ENCODE results near the gene TAS1R3.
A peak's percentile ranks its signal among the peaks of the same experiment; 100 is the strongest.

TAS1R3 gene

DNA sequence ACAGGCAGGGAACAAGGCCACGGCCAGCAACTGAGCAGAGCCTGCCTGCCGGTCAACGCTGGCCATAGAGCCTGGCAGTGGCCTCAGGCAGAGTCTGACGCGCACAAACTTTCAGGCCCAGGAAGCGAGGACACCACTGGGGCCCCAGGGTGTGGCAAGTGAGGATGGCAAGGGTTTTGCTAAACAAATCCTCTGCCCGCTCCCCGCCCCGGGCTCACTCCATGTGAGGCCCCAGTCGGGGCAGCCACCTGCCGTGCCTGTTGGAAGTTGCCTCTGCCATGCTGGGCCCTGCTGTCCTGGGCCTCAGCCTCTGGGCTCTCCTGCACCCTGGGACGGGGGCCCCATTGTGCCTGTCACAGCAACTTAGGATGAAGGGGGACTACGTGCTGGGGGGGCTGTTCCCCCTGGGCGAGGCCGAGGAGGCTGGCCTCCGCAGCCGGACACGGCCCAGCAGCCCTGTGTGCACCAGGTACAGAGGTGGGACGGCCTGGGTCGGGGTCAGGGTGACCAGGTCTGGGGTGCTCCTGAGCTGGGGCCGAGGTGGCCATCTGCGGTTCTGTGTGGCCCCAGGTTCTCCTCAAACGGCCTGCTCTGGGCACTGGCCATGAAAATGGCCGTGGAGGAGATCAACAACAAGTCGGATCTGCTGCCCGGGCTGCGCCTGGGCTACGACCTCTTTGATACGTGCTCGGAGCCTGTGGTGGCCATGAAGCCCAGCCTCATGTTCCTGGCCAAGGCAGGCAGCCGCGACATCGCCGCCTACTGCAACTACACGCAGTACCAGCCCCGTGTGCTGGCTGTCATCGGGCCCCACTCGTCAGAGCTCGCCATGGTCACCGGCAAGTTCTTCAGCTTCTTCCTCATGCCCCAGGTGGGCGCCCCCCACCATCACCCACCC, at the start of gene TAS1R3:
TAS1R3 (plus strand) TSS at position 213 of the 898 bp plus-strand sequence; CDS start at position 279, 66 bp downstream.
- TF ChIP-seq ZBTB7A (IDR thresholded peaks at IDR 0.05; ENCODE audit: low read depth) (no peak), NFIC (IDR thresholded peaks at IDR 0.05) (no peak), RAD21 (IDR thresholded peaks at IDR 0.05; ENCODE audit: low read depth) (no peak), EGR1 (IDR thresholded peaks at IDR 0.05) (no peak), FOXM1 (IDR thresholded peaks at IDR 0.05; ENCODE audit: borderline replicate concordance, low read depth) (no peak), CREB1 (IDR thresholded peaks at IDR 0.05; ENCODE audit: low read depth) (no peak), CEBPB (IDR thresholded peaks at IDR 0.05) (no peak), YY1 (IDR thresholded peaks at IDR 0.05; ENCODE audit: low read depth) (no peak), TAF1 (IDR thresholded peaks at IDR 0.05; ENCODE audit: low read depth) (no peak), TCF12 (IDR thresholded peaks at IDR 0.05; ENCODE audit: low read depth) (no peak), REST (IDR thresholded peaks at IDR 0.05; ENCODE audit: low read depth) (no peak)
- TF ChIP-seq, protein P1, sequence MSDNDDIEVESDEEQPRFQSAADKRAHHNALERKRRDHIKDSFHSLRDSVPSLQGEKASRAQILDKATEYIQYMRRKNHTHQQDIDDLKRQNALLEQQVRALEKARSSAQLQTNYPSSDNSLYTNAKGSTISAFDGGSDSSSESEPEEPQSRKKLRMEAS (IDR thresholded peaks at IDR 0.05): no peak
- TF ChIP-seq, protein P2, sequence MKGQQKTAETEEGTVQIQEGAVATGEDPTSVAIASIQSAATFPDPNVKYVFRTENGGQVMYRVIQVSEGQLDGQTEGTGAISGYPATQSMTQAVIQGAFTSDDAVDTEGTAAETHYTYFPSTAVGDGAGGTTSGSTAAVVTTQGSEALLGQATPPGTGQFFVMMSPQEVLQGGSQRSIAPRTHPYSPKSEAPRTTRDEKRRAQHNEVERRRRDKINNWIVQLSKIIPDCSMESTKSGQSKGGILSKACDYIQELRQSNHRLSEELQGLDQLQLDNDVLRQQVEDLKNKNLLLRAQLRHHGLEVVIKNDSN (IDR thresholded peaks at IDR 0.05): no peak

DNA sequence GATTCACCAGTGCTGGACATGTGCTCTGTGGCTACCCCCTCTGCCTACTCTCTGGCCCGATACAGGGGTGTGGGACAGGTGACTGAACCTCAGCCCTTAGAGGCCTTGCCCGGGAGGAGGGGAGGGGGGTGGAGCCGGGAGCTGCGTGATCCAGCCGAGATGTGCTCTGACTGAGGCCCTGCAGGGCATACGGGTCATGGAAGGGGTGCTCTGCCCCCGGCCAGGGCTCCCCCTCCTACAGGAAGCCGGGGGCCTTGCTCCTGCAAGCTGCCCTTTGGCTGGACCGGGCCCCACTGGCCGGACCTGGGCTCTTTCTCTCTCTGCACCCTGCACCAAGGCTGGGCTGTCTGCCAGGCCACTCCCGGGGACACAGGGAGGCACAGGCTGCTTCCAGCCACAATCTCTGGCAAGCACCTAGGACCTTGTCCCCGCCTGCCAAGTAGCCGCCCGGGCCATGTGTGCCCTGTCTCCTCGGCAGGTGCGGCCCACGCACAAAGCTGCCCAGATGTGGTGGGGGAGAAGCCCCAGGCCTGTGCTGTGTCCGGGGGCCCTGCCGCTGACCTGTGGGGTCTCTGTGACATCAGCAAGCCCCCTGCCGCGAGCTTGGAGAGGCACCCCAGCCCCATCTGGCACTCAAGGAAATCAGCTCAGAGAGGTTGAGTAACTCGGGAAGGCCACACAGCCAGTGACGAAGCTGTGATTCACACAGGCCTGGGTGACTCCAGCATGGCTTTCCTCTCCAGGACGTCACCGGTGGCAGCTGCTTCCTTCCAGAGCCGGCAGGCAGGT, 49.4 kb upstream of the TAS1R3 start:
- no peak for TF ChIP-seq RAD21 (IDR thresholded peaks at IDR 0.05; ENCODE audit: low read depth)
- TF ChIP-seq TAF1 (IDR thresholded peaks at IDR 0.05; ENCODE audit: low read depth): no peak
- no peak for TF ChIP-seq EP300 (IDR thresholded peaks at IDR 0.05; ENCODE audit: borderline replicate concordance)
- TF ChIP-seq REST (IDR thresholded peaks at IDR 0.05; ENCODE audit: low read depth): no peak
- TF ChIP-seq NFIC (IDR thresholded peaks at IDR 0.05): peak; percentile 68
- TF ChIP-seq ZBTB7A (IDR thresholded peaks at IDR 0.05; ENCODE audit: low read depth): peak; percentile 37; the same call in 1 of the 2 replicates
- no peak for TF ChIP-seq YY1 (IDR thresholded peaks at IDR 0.05; ENCODE audit: low read depth)
- TF ChIP-seq, protein P2 (IDR thresholded peaks at IDR 0.05): no peak
- TF ChIP-seq, protein P1 (IDR thresholded peaks at IDR 0.05): no peak
- no peak for TF ChIP-seq CEBPB (IDR thresholded peaks at IDR 0.05)
- no peak for TF ChIP-seq TCF12 (IDR thresholded peaks at IDR 0.05; ENCODE audit: low read depth)
- 0 out of 2 replicates have a peak, but pooled peaks have one; percentile 12 for TF ChIP-seq EGR1 (IDR thresholded peaks at IDR 0.05)

GRCh38 chr1:1282998-1283397, 48.1 kb upstream of the TAS1R3 start:
- TF ChIP-seq RAD21 (IDR thresholded peaks at IDR 0.05; ENCODE audit: low read depth) (no peak), FOXM1 (IDR thresholded peaks at IDR 0.05; ENCODE audit: borderline replicate concordance, low read depth) (no peak), TAF1 (IDR thresholded peaks at IDR 0.05; ENCODE audit: low read depth) (no peak), NFIC (IDR thresholded peaks at IDR 0.05) (no peak), CREB1 (IDR thresholded peaks at IDR 0.05; ENCODE audit: low read depth) (no peak), TCF12 (IDR thresholded peaks at IDR 0.05; ENCODE audit: low read depth) (no peak), REST (IDR thresholded peaks at IDR 0.05; ENCODE audit: low read depth) (no peak), TEAD4 (IDR thresholded peaks at IDR 0.05) (no peak), EP300 (IDR thresholded peaks at IDR 0.05; ENCODE audit: borderline replicate concordance) (no peak), ZBTB7A (IDR thresholded peaks at IDR 0.05; ENCODE audit: low read depth) (no peak), CEBPB (IDR thresholded peaks at IDR 0.05) (no peak), YY1 (IDR thresholded peaks at IDR 0.05; ENCODE audit: low read depth) (no peak), EGR1 (IDR thresholded peaks at IDR 0.05) (no peak)
- TF ChIP-seq, protein P2 (IDR thresholded peaks at IDR 0.05): no peak
- TF ChIP-seq, protein P1 (IDR thresholded peaks at IDR 0.05): no peak
